Thoracic aorta (tissue), 2 donors: ENCODE results near the gene WHRN. TPM values are rescaled to one million over a fixed set of nuclear protein-coding genes. Genes with fewer than 3 reads are reported as not detected.

Experiments
- ATAC-seq: fragments of 150-250 bp; one replicate; pipeline ENCODE4 v1.8.0; 2017; ENCODE audit warnings: low read depth; ENCODE audit not compliant: insufficient number of reproducible peaks, low FRiP score
- DNase-seq: peaks from one replicate; pipeline ENCODE4 v3.0.0-alpha.2; 2020; ENCODE audit warnings: low spot score
- H3K27ac ChIP-seq, 2 donors: fragments of 200-600 bp; sonication (generic); 1 replicate in 1 of 2; 2 replicates in 1 of 2; pipeline ENCODE4 v1.5.1; 2016; ENCODE audit warnings: mild to moderate bottlenecking in 2 of 2, moderate library complexity in 2 of 2
- H3K27me3 ChIP-seq: fragments of 200-600 bp; sonication (generic); replicated peaks from 2 replicates; pipeline ENCODE4 v1.6.0; 2016; ENCODE audit warnings: mild to moderate bottlenecking; ENCODE audit not compliant: insufficient read depth
- H3K36me3 ChIP-seq: fragments of 200-600 bp; sonication (generic); one replicate; pipeline ENCODE4 v1.5.1; 2016
- H3K4me1 ChIP-seq, 2 donors: fragments of 200-600 bp; sonication (generic); 1 replicate in 1 of 2; 2 replicates in 1 of 2; pipeline versions ENCODE4 v1.5.1 to v1.6.0; 2016; ENCODE audit warnings: low read depth in 2 of 2, mild to moderate bottlenecking in 1 of 2; ENCODE audit not compliant: control insufficient read depth in 1 of 2
- H3K4me3 ChIP-seq: fragments of 200-600 bp; sonication (generic); 2 replicates; pipeline ENCODE4 v1.5.1; 2016; ENCODE audit warnings: mild to moderate bottlenecking
- H3K9me3 ChIP-seq: fragments of 200-600 bp; sonication (generic); 2 replicates; pipeline ENCODE4 v1.5.1; 2016
- total RNA-seq, 2 donors: library from RNA; depleted of rRNA; stranded (reverse); fragments of >200 nt; gene quantifications; one replicate each; pipeline versions ENCODE4 v1.1.0 to v1.2.3, GENCODE V29; 2016
- TF ChIP-seq, protein P1 (sequence below): fragments of 200-600 bp; sonication (generic); IDR thresholded peaks from one replicate; pipeline ENCODE4 v1.5.1; 2019; ENCODE audit warnings: antibody characterized with exemption

The WHRN gene
- total RNA-seq, 2 donors from 2014 or later, result 4.1 to 5.1 TPM

- ATAC-seq (no peak), DNase-seq (no peak)
- H3K36me3 ChIP-seq, result peaks cover 31% of the 10 kb centered on the region
These were observed 132.3 kb downstream of the WHRN start for GRCh38 chr9:114372921-114373448.

DNA sequence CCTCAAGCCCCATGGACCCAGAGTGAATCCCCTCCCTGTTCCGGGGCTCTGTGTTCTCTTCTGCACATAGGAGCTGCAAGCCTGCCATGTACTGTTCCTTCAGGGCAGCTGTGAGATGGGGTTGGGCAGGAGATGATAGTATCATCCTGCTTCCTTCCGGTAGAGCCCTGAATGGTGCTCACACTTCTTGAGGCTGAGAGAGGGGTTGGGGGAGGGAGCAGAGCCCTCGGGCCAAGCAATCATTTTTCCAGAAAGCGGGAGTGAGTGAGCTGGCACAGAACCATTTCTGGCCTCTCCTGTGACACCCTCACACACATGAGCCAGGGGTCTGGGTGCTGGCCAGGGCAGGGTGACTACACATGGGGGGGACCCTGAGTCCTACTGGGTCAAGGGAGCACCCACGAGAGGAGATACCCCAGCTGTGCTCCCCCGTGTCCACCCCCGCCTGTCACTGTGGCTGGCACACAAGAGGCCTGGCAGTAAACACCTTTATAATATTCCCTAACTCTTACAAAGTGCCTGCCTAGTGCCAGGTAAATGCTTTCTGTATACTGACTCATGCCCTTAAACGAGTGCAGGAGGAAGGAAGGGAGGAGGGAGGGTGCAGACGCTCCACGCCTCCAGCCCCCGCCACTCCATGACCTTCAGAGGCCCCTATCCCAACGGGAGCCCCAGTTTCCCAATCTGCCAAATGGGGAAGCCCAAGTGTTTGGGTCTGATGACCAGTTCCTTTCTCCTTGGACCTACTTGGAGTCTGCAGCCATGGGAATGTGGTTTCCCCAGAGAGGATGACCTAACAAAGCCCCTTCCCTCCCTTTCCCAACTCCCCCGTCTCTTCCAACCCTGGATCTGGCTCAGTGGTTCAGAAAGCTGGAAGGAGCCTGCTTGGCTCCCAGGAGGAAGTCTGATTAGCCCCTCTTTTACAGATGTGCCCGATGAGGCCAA lies 133.0 kb downstream of the WHRN start:
- H3K27me3 ChIP-seq, result no peaks in the 10 kb centered on the region
- no peak overlapping the region for H3K4me3 ChIP-seq
- DNase-seq (no peak), ATAC-seq (peak; percentile 29)
- H3K9me3 ChIP-seq, result no peaks in the 10 kb centered on the region
- H3K36me3 ChIP-seq, result peaks cover 26% of the 10 kb centered on the region
- TF ChIP-seq, protein P1, sequence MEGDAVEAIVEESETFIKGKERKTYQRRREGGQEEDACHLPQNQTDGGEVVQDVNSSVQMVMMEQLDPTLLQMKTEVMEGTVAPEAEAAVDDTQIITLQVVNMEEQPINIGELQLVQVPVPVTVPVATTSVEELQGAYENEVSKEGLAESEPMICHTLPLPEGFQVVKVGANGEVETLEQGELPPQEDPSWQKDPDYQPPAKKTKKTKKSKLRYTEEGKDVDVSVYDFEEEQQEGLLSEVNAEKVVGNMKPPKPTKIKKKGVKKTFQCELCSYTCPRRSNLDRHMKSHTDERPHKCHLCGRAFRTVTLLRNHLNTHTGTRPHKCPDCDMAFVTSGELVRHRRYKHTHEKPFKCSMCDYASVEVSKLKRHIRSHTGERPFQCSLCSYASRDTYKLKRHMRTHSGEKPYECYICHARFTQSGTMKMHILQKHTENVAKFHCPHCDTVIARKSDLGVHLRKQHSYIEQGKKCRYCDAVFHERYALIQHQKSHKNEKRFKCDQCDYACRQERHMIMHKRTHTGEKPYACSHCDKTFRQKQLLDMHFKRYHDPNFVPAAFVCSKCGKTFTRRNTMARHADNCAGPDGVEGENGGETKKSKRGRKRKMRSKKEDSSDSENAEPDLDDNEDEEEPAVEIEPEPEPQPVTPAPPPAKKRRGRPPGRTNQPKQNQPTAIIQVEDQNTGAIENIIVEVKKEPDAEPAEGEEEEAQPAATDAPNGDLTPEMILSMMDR, result no peak
- H3K27ac ChIP-seq, result peak overlapping the region; percentile 60 to 74
- peaks cover 21 to 34% of the 10 kb centered on the region in 2 donors for H3K4me1 ChIP-seq

More at GRCh38 chr9:114372921-114373448, 132.3 kb downstream of the WHRN start:
- H3K4me3 ChIP-seq, result no peak overlapping the region
- H3K4me1 ChIP-seq, result peaks cover 21 to 28% of the 10 kb centered on the region in 2 donors
- TF ChIP-seq, protein P1, result no peak
- no peaks in the 10 kb centered on the region for H3K27me3 ChIP-seq
- peak overlapping the region; percentile 60 to 74 for H3K27ac ChIP-seq
- no peaks in the 10 kb centered on the region for H3K9me3 ChIP-seq

DNA sequence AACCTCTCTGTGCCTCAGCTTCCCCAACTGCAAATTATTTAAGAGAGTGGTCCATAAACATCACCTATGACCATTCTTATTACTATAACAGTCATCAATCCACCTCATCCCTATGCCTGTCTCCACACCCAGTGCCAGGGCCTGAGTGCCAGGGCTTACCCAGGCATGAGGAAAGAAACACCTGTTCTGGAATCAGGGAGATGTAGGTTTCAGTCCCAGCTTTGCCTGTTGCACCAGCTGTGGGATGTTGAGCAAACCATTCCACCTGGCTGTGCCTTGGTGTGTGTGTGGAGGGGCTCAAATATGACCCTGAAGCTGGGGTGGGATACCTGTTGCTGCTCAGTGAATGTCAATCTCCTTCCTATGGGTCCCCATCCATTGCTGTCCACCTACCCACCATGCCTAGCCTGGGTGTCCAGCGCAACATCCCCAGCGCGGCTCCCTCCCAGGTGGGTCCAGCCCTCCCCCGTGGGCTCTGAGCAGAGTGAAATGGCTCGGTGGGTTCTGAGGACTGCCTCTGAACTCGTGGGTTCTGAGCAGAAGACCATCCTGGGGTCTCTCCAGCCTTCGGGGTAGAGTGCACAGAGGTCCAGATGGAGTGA lies 133.8 kb downstream of the WHRN start:
- ATAC-seq (no peak), DNase-seq (no peak)
- Histone ChIP-seq H3K4me3 (no peak overlapping the region), H3K27ac (peak overlapping the region in 1 of 2 donors; percentile 74), H3K36me3 (peaks cover 18% of the 10 kb centered on the region), H3K27me3 (no peaks in the 10 kb centered on the region), H3K4me1 (peaks cover 26 to 42% of the 10 kb centered on the region in 2 donors), H3K9me3 (no peaks in the 10 kb centered on the region)
- TF ChIP-seq, protein P1, result no peak

- DNase-seq (no peak), ATAC-seq (no peak)
- H3K27me3 ChIP-seq, result no peaks in the 10 kb centered on the region
- TF ChIP-seq, protein P1, result no peak
- H3K9me3 ChIP-seq, result no peaks in the 10 kb centered on the region
- H3K27ac ChIP-seq, result peak overlapping the region; percentile 24 to 74
- H3K4me1 ChIP-seq, result peaks cover 31 to 47% of the 10 kb centered on the region in 2 donors
- no peak overlapping the region for H3K4me3 ChIP-seq
- H3K36me3 ChIP-seq, result peaks cover 15% of the 10 kb centered on the region
These were observed 134.3 kb downstream of the WHRN start for GRCh38 chr9:114370968-114371320.
